Left lung (tissue), 10 donors: ENCODE results near the gene POU2F1. TPM values are rescaled to one million over a fixed set of nuclear protein-coding genes. Genes with fewer than 3 reads are reported as not detected.

Experiments used
- ATAC-seq: fragments of 200-7000 bp; cut with Tn5 transposase; one replicate; pipeline ENCODE4 v1.9.1; 2020; ENCODE audit warnings: moderate library complexity
- DNase-seq, 4 donors: peaks; one replicate each; pipeline ENCODE4 v3.0.0-alpha.2; 2013 to 2020
- H3K27ac ChIP-seq, 2 donors: fragments of 200-600 bp; sonication (generic) in 1 of 2; one replicate each; pipeline versions ENCODE4 v1.5.0 to v1.8.0; 2020 to 2021
- H3K27me3 ChIP-seq, 2 donors: fragments of 200-600 bp; sonication (generic) in 1 of 2; one replicate each; pipeline versions ENCODE4 v1.5.0 to v1.8.0; 2020 to 2021
- H3K36me3 ChIP-seq, 2 donors: fragments of 200-600 bp; sonication (generic) in 1 of 2; one replicate each; pipeline versions ENCODE4 v1.5.0 to v1.8.0; 2020 to 2021
- H3K4me1 ChIP-seq, 2 donors: fragments of 200-600 bp; one replicate each; pipeline ENCODE4 v1.8.0; 2021
- H3K4me3 ChIP-seq, 2 donors: fragments of 200-600 bp; sonication (generic) in 1 of 2; one replicate each; pipeline versions ENCODE4 v1.5.0 to v1.8.0; 2020 to 2021; ENCODE audit warnings: mild to moderate bottlenecking in 1 of 2
- H3K9me3 ChIP-seq, 2 donors: fragments of 200-600 bp; sonication (generic) in 1 of 2; one replicate each; pipeline versions ENCODE4 v1.5.0 to v1.8.0; 2020 to 2021
- intact Hi-C, 2 donors: fragments of 100-400 bp; cut with DNase I; formaldehyde crosslinking; loops; one replicate each; pipeline versions ENCODE4 v1.11.2 to v1.14.2; 2022
- polyA plus RNA-seq, 6 donors: library from polyadenylated mRNA; unstranded; fragments of 120-200 nt; gene quantifications; one replicate each; pipeline ENCODE4 v1.2.1, GENCODE V29; 2013; ENCODE audit not compliant: insufficient read length in 6 of 6
- total RNA-seq, 2 donors: library from RNA; stranded (reverse); fragmentation: NEBNext Ultra II Directional; extraction: Animal tissue kit (Norgen Biotek cat#: 25700); gene quantifications; one replicate each; pipeline ENCODE4 v1.2.1, GENCODE V29; 2021
- TF ChIP-seq, protein P1 (sequence below), 2 donors: fragments of 200-600 bp; sonication (generic) in 1 of 2; IDR thresholded peaks; one replicate each; pipeline versions ENCODE4 v1.5.0 to v1.8.0; 2021; ENCODE audit warnings: antibody characterized with exemption in 2 of 2
- donor health status: DM: no; HTN: yes; CAD: no.
- donor health status: DM: no; HTN: no; CAD: no.

POU2F1 gene
- total and polyA plus RNA-seq, 8 donors: 12.3 to 16.3 (median 15.2) TPM

DNA sequence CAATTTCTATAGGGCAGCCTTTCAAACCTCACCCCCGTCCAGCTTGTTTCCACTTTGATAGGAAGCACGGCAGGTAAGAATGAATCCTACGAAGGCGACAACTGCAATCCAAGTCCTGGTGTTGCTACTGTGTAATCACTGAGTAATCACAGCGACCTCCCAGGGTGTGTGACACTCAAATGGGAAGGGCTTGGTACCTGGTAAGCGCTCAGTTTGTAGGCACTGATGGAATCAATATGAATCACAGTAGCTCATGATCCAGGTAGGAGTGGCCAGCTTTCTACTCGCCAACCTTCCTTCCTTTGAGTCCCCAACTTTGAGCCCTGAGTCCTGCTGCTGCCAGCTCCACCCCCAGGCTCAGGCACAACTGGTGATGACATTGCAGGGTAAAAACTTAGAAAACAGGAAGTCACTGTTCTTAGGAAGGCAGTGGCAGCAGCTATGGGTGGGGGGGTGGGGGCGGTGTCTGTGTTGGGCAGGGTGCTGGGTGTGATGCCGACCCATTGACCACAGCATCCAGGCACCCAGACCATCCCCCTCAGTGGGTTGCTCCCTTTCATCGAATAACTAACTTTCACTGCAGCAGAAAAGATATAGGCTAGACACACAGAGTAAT lies 226.9 kb downstream of the POU2F1 start:
- Histone ChIP-seq H3K36me3 (no peaks in the 10 kb centered on the region), H3K4me3 (peak overlapping the region in 1 of 2 donors; percentile 8), H3K9me3 (no peaks in the 10 kb centered on the region), H3K27me3 (no peaks in the 10 kb centered on the region), H3K27ac (peak overlapping the region in 1 of 2 donors; percentile 43), H3K4me1 (peaks cover 0 to 6% of the 10 kb centered on the region in 2 donors)
- ATAC-seq (peak; percentile 83), DNase-seq (peak in 1 of 4 donors; percentile 67)
- TF ChIP-seq, protein P1, sequence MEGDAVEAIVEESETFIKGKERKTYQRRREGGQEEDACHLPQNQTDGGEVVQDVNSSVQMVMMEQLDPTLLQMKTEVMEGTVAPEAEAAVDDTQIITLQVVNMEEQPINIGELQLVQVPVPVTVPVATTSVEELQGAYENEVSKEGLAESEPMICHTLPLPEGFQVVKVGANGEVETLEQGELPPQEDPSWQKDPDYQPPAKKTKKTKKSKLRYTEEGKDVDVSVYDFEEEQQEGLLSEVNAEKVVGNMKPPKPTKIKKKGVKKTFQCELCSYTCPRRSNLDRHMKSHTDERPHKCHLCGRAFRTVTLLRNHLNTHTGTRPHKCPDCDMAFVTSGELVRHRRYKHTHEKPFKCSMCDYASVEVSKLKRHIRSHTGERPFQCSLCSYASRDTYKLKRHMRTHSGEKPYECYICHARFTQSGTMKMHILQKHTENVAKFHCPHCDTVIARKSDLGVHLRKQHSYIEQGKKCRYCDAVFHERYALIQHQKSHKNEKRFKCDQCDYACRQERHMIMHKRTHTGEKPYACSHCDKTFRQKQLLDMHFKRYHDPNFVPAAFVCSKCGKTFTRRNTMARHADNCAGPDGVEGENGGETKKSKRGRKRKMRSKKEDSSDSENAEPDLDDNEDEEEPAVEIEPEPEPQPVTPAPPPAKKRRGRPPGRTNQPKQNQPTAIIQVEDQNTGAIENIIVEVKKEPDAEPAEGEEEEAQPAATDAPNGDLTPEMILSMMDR (IDR thresholded peaks at IDR 0.05): no peak
- intact Hi-C loops: loop anchor here in 1 of 2 donors (10.0 kb wide), 1 partner anchor 383 kb away; no protein-coding TSS in a partner anchor

DNA sequence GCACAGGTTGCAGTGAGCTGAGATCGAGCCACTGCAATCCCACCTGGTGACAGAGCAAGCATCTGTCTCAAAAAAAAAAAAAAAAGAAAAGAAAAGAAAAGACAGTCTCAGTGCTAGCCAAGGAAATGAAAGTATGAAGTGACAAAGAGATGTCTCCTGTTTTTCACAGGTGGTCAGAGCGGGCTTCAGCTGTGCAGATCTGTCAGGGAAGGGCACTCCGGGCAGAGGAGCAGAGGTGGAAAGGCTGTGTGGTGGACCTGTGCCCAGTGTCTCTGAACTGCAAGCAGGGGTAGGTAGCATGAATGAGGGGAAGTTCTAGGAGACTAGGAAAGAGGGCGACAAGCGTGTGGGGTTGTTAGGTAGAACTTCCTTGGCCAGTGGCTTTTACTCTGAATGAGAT lies 230.2 kb downstream of the POU2F1 start:
- intact Hi-C loops: no loop called here
- Histone ChIP-seq H3K4me3 (no peak overlapping the region), H3K27ac (no peak overlapping the region), H3K27me3 (peaks cover 0 to 10% of the 10 kb centered on the region in 2 donors), H3K9me3 (no peaks in the 10 kb centered on the region), H3K36me3 (no peaks in the 10 kb centered on the region), H3K4me1 (peaks cover 0 to 17% of the 10 kb centered on the region in 2 donors)
- no peak for DNase-seq
- TF ChIP-seq, protein P1 (IDR thresholded peaks at IDR 0.05): no peak
- ATAC-seq: no peak

DNA sequence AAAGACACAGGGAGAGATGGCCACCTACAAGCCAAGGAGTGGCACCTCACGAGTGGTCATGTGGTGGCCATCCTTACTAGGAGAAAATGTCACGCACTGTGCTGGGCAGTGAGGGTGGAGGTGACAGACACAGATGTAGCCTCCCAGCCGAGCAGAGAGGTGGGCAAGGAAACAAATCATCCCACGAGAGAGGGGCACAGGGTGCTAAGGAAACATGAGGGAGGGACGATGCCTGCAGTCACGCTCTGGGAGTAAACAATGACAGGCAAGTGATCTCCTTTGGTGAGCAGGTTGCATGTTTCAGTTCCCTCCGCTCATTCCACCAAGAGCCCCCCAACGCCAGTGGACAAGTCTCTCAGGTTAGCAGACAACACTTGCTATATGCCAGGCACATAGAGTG lies 231.8 kb downstream of the POU2F1 start:
- DNase-seq (no peak), ATAC-seq (no peak)
- peaks cover 0 to 10% of the 10 kb centered on the region in 2 donors for H3K27me3 ChIP-seq
- TF ChIP-seq, protein P1 (IDR thresholded peaks at IDR 0.05): no peak
- peaks cover 0 to 11% of the 10 kb centered on the region in 2 donors for H3K4me1 ChIP-seq
- intact Hi-C loops: no loop called here
- H3K4me3 ChIP-seq: no peak overlapping the region
- no peak overlapping the region for H3K27ac ChIP-seq
- H3K9me3 ChIP-seq: no peaks in the 10 kb centered on the region
- H3K36me3 ChIP-seq: no peaks in the 10 kb centered on the region

DNA sequence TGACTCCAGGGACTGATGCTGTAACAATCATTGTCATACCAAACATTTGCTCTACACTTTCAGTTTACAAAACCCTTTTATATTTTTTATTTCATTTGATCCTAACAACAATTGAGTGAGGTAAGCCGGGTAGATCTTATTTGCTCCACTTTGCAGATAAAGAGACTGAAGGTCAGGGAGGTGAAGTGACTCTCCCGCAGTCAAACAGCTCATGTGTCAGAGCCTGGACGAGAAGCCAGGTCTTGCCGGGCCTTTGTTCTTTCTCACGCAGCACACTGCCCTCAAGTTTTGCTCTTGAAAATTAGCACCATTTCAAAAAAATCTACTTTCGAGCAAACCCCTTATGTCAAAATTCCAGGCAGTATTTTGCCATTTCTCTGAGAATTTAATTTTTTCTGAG lies 232.4 kb downstream of the POU2F1 start:
- H3K4me3 ChIP-seq: no peak overlapping the region
- H3K36me3 ChIP-seq: no peaks in the 10 kb centered on the region
- no peaks in the 10 kb centered on the region for H3K9me3 ChIP-seq
- intact Hi-C loops: no loop called here
- peaks cover 0 to 10% of the 10 kb centered on the region in 2 donors for H3K27me3 ChIP-seq
- ATAC-seq (no peak), DNase-seq (no peak)
- H3K4me1 ChIP-seq: peaks cover 0 to 11% of the 10 kb centered on the region in 2 donors
- H3K27ac ChIP-seq: no peak overlapping the region
- TF ChIP-seq, protein P1 (IDR thresholded peaks at IDR 0.05): no peak

DNA sequence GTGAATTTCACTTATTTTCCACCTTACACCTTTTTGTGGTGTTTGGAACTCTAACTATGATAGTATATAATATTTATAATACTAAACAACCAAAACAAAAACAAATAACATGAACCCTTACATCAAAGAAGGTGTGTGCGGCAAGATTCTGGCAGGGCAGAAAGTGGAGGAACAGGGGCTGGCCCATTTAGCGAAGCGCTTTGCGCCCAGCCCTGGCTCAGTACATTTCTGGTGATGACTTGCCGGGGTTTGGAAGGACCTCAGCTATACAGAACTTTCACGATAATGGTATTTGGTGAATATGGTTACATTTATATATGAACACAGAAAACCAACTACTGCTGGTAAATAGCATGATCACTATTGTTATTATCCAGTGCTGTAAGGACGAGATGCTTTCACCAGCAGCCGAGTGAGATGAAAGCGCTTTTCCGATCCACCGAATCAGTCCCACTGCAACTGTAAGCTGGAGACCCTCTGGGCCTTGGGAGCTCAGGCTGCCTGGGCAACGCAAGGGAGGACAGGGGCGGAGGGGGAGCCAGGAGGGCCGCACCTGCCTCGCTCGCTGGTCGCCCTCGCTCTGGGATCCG lies 233.7 kb downstream of the POU2F1 start:
- DNase-seq (peak in 1 of 4 donors; percentile 20), ATAC-seq (no peak)
- peak overlapping the region; percentile 61 to 67 for H3K27ac ChIP-seq
- peaks cover 0 to 11% of the 10 kb centered on the region in 2 donors for H3K4me1 ChIP-seq
- TF ChIP-seq, protein P1 (IDR thresholded peaks at IDR 0.05): no peak
- peaks cover 0 to 10% of the 10 kb centered on the region in 2 donors for H3K27me3 ChIP-seq
- intact Hi-C loops: no loop called here
- H3K36me3 ChIP-seq: no peaks in the 10 kb centered on the region
- no peaks in the 10 kb centered on the region for H3K9me3 ChIP-seq
- H3K4me3 ChIP-seq: peak overlapping the region; percentile 68 to 81
